AG09319 (cell line): ENCODE results near the gene NADK2.
"Not testable (repeated sequence)": the region's sequence is repeated elsewhere in the genome, so short reads cannot be mapped to it uniquely, and the experiment has no call there.

ENCODE experiments used
- DNase-seq: peaks from one replicate; pipeline ENCODE4 v3.0.0-alpha.2; 2010; ENCODE audit warnings: low read depth; ENCODE audit errors: extremely low read depth
- CTCF ChIP-seq: IDR thresholded peaks from 2 replicates; pipeline ENCODE4 v1.5.1; 2011; ENCODE audit warnings: low read depth, mild to moderate bottlenecking, inconsistent platforms, low read length, moderate library complexity

NADK2 gene

GRCh38 chr5:36202521-36202961, 39.2 kb downstream of the NADK2 start:
- no peak for DNase-seq

GRCh38 chr5:36200513-36200912, 41.2 kb downstream of the NADK2 start:
- TF ChIP-seq CTCF, result no peak
- DNase-seq, result no peak

More at GRCh38 chr5:36202521-36202961, 39.2 kb downstream of the NADK2 start:
- TF ChIP-seq CTCF, result no peak

GRCh38 chr5:36199620-36200019, 42.1 kb downstream of the NADK2 start:
- no peak for TF ChIP-seq CTCF
- DNase-seq, result no peak

- not testable (repeated sequence) for DNase-seq
Observed at GRCh38 chr5:36198783-36199182, 42.9 kb downstream of the NADK2 start.

GRCh38 chr5:36198281-36198680, 43.4 kb downstream of the NADK2 start:
- no peak for TF ChIP-seq CTCF
- no peak for DNase-seq

- no peak for DNase-seq
- no peak for TF ChIP-seq CTCF
Observed at GRCh38 chr5:36193746-36194145, 48.0 kb downstream of the NADK2 start.

- not testable (repeated sequence) for DNase-seq
Observed at GRCh38 chr5:36184408-36184807, 57.3 kb downstream of the NADK2 start.

- no peak for TF ChIP-seq CTCF
- no peak for DNase-seq
Observed at GRCh38 chr5:36181774-36182173, 60.0 kb downstream of the NADK2 start.
